ENCODE results near the gene TNRC6C. TPM values are rescaled to one million over a fixed set of nuclear protein-coding genes. Genes with fewer than 3 reads are reported as not detected.

Gene TNRC6C
- total and polyA plus RNA-seq, 10 donors = 1.7 to 37.0 (median 18.3) TPM

DNA sequence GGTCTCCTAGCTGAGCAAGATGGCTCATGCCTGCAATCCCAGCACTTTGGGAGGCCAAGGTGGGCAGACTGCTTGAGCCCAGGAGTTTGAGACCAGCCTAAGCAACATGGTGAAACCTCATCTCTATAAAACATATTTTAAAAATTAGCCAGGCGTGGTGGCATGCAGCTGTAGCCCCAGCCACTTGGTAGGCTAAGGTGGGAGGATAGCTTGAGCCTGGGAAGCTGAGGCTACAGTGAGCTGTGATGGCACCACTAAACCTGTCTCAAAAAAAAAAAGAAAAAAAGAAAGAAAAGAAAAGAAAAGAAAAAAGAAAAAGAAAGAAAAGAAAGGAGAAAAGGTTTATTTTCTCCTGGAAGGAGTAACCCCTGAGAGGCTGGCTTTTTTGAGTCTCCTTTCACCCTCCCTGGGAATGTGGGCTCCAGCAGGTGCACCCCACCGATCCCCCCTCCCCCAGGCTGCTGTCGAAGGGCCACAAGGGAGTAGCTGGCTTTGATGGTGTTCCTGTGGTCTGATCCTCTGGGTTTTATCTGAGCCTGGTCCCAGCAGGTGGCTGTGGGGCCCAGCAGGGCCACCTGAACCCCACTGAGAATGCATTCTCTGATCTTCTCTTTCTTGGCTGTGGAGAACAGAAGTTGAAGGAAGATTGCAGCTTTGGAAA is 29.9 kb upstream of the TNRC6C start:
- Histone ChIP-seq H3K27me3 (replicated peaks in 1 of 7) (peaks cover 0 to 81% (median 7%) of the 10 kb centered on the region in 7 donors), H3K27ac (no peak overlapping the region), H3K36me3 (no peaks in the 10 kb centered on the region), H3K4me1 (peaks cover 0 to 5% (median 0%) of the 10 kb centered on the region in 6 donors), H3K4me3 (no peak overlapping the region), H3K9me3 (no peaks in the 10 kb centered on the region)
- no peak for DNase-seq
- TF ChIP-seq POLR2A (IDR thresholded peaks at IDR 0.05) (no peak), POLR2AphosphoS5 (IDR thresholded peaks at IDR 0.05) (no peak)
- TF ChIP-seq, protein P1, sequence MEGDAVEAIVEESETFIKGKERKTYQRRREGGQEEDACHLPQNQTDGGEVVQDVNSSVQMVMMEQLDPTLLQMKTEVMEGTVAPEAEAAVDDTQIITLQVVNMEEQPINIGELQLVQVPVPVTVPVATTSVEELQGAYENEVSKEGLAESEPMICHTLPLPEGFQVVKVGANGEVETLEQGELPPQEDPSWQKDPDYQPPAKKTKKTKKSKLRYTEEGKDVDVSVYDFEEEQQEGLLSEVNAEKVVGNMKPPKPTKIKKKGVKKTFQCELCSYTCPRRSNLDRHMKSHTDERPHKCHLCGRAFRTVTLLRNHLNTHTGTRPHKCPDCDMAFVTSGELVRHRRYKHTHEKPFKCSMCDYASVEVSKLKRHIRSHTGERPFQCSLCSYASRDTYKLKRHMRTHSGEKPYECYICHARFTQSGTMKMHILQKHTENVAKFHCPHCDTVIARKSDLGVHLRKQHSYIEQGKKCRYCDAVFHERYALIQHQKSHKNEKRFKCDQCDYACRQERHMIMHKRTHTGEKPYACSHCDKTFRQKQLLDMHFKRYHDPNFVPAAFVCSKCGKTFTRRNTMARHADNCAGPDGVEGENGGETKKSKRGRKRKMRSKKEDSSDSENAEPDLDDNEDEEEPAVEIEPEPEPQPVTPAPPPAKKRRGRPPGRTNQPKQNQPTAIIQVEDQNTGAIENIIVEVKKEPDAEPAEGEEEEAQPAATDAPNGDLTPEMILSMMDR (IDR thresholded peaks at IDR 0.05 in 8 of 11, conservative IDR thresholded peaks at IDR 0.05 in 3 of 11) = no peak
- intact Hi-C loops (cut with DNase I; ENCODE audit: low total_unique reads) = no loop called here
- whole genome bisulfite sequencing, 5 donors = 41 to 66% (median 55%) methylated on average over 3 of the region's 3 CpGs

DNA sequence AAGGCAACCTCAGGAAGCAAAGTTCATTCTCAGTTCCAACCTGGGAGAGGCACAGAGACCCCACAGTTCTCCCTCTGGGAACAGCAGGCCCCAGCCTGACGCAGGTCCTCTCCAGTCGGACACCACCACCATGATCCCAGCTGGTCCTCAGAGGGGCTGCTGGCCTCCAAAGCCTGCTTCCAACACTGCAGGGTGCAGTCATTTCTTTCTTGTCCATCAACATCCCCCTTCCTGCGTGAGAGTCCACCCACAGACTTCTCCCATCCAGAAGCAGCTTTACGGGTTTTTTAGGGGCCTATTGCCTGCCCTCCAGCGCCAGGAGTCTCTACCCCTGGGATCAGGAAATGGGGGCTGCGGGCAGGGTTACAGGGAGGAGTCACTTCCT is 29.3 kb upstream of the TNRC6C start:
- Histone ChIP-seq H3K4me1 (peaks cover 0 to 5% (median 0%) of the 10 kb centered on the region in 6 donors), H3K27me3 (replicated peaks in 1 of 7) (peaks cover 0 to 81% (median 7%) of the 10 kb centered on the region in 7 donors), H3K4me3 (no peak overlapping the region), H3K9me3 (no peaks in the 10 kb centered on the region), H3K36me3 (no peaks in the 10 kb centered on the region), H3K27ac (no peak overlapping the region)
- TF ChIP-seq POLR2A (IDR thresholded peaks at IDR 0.05) = no peak
- TF ChIP-seq POLR2AphosphoS5 (IDR thresholded peaks at IDR 0.05) = no peak
- TF ChIP-seq, protein P1 (IDR thresholded peaks at IDR 0.05 in 8 of 11, conservative IDR thresholded peaks at IDR 0.05 in 3 of 11) = no peak
- DNase-seq = no peak
- WGBS, 5 donors = 68 to 79% (median 78%) methylated on average over 6 of the region's 6 CpGs
- intact Hi-C loops (cut with DNase I; ENCODE audit: low total_unique reads) = no loop called here

DNA sequence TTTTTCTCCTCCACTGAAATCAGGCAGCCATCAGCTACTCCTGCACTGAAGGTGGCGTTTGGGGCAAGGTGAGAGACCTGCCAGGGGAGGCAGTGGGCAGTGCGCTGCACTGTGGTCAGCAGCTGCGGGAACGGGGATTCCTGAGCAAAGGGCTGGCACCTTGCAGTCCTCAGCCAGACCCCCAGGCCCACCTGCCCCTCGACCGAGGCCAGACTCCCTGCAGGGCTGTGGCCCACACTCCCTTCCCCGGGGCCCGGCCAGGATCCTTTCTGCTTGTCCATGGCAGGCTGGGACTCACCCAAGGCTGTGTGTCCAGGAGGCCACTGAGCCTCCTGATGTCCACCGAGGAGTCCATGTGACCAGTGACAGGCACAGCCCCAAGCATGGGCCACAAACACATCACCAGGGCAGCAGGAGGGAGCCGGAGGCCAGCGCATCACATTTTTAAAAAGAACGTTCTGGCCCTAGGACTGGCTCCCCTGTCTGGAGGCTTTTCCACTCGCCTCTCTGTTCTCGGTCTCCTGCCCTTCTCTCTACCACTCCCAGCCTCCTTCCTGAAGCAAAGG is 28.5 kb upstream of the TNRC6C start:
- peaks cover 0 to 79% (median 7%) of the 10 kb centered on the region in 7 donors for H3K27me3 ChIP-seq (replicated peaks in 1 of 7)
- WGBS, 5 donors = 81 to 91% (median 89%) methylated on average over 11 to 14 of the region's 14 CpGs
- no peak for DNase-seq

More for the DNA sequence above, 28.5 kb upstream of the TNRC6C start:
- intact Hi-C loops (cut with DNase I; ENCODE audit: low total_unique reads) = no loop called here
- Histone ChIP-seq H3K27ac (no peak overlapping the region), H3K9me3 (no peaks in the 10 kb centered on the region), H3K36me3 (no peaks in the 10 kb centered on the region), H3K4me3 (no peak overlapping the region), H3K4me1 (peaks cover 0 to 5% (median 0%) of the 10 kb centered on the region in 6 donors)
- TF ChIP-seq, protein P1 (IDR thresholded peaks at IDR 0.05 in 8 of 11, conservative IDR thresholded peaks at IDR 0.05 in 3 of 11) = no peak
- no peak for TF ChIP-seq POLR2AphosphoS5 (IDR thresholded peaks at IDR 0.05)
- TF ChIP-seq POLR2A (IDR thresholded peaks at IDR 0.05) = no peak

All from spleen (tissue), 11 donors.